GM18519 (cell line): ENCODE data around the gene WDR7.

Source experiments
- ATAC-seq: cut with Tn5 transposase; IDR thresholded peaks from one replicate; pipeline ENCODE4 v1.9.1; 2021; ENCODE audit warnings: mild to moderate bottlenecking, moderate library complexity; ENCODE audit not compliant: unreplicated experiment, low FRiP score

Gene WDR7

DNA sequence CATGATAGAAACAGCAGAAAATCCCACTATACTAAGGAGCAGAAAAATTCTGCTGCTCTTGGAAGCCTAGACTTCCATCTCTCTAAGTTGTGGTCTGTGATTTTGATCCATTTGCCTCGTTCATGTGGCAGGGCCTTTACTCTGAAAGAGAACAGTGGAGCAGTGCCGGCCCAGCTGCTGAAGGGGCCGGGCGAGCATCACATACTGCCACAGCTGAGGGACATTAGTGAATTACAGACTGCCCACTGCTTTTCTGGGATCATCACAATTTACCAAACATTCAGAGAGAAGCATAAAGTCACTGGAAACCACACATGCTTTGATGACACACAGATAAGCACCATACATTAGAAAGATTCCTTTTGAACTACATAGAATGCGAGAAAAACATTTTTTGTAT is 278.7 kb downstream of the WDR7 start:
- no peak for ATAC-seq

DNA sequence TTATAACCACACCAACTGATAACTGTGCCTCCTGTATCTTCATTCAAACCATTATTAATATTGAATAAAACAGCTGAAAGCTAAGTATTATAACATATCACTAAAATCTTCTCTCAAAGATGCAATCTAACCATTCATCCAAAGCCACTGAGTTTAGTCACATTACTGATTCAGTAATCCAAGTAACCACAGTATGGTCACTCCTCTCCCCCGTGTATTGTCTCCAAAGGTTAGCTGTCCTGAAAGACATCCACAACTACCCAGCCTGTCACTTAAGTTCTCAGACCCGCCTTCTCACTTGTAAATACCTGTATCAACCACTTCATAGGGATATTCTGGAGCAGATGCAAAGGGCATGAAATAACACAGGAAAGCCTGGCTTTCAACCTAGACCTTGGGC is 282.3 kb downstream of the WDR7 start:
- ATAC-seq, result no peak

GRCh38 chr18:56934131-56934530 is 283.0 kb downstream of the WDR7 start:
- ATAC-seq, result no peak

- ATAC-seq, result no peak
Observed at GRCh38 chr18:56934906-56935305, 283.7 kb downstream of the WDR7 start.

DNA sequence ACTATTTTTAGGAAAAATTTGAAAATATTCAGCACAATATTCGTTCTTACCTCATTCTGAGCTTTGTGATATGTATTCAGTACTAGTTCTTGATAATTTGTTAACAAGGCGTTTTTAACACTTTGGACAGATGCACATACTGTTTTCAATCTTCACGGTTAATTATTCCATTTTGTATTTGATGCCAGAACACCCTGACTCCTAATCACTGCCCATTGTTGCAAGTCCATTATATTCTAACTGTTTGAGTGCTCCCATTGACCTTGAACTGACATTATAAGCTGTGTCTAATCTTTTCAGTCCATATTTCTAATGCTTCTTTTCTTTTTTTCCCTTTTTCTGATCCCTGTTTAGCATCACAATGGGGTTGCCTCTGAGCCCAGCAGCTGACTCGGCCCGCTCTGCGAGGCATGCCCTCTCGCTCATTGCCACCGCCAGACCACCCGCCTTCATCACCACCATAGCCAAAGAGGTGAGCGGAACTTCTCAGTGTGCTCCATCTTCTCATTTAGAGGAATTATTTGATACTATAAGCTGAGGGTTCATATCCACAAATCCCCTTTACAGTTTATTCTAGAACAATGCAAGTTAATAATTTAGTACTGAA is 284.4 kb downstream of the WDR7 start:
- no peak for ATAC-seq

- ATAC-seq, result no peak
Observed at GRCh38 chr18:56936457-56936856, 285.3 kb downstream of the WDR7 start.

DNA sequence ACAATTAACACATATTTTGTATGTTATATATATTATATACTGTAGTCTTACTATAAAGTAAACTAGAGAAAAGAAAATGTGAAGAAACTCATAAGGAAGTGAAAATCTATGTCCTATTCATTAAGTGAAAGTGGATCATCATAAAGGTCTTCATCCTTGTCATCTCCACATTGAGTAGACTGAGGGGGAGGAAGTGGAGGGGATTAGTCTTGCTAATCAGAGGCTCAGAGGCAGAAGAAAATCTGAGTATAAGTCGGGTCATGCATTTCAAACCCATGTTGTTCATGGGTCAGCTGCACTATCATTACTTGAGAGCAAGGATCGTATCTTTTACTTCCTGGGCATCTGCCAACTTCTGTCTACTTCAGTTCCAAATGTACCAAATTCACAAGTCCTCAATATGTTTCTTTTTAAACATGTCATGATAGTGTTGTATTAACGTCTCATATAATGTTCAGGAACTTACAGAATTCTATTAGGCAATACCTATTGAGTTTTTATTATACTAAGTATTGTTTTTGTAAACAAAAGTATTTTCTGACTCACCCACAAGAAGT is 286.8 kb downstream of the WDR7 start:
- no peak for ATAC-seq

DNA sequence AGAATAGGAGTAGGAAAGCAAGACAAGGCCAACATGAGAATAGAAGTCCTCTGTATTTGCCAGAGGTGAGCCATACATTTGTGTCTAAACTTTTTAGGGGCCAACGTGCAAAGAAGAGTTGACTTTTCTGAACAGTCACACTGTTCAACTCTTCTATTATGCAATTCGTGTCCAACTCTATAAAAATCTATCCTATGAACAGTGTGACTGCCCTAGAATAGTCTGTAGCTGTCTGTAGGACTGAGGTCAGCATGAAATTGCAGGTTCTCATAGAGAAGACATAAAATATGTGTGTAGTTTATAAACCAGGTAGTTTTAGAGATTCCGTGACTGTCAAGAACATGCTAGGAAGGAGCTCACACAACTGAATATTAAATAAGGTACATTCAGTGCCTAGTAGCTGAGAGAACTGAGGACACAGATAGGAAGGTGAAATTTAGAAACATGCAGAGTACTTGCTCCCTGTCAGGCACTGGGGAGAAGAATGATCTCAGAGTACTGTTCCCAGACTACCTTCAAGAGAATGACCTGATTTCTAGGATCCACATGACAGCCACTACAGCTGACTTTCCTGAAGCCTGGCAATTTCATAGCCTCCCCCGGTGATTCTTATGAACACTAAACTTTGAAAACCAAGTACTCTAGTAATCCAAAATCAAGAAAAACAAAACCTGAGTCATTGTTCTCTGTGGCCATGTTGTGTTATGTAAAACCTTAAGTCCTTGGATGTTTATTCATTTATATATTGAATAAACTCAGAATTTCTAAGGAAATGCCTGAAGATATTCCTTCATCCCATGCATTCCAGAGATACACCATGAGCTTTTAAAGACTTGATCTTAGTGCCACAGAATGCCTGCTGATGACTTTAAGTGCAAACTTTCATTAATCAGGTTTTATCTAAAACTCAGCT is 294.3 kb downstream of the WDR7 start:
- no peak for ATAC-seq

GRCh38 chr18:56947236-56947635 is 296.1 kb downstream of the WDR7 start:
- no peak for ATAC-seq

DNA sequence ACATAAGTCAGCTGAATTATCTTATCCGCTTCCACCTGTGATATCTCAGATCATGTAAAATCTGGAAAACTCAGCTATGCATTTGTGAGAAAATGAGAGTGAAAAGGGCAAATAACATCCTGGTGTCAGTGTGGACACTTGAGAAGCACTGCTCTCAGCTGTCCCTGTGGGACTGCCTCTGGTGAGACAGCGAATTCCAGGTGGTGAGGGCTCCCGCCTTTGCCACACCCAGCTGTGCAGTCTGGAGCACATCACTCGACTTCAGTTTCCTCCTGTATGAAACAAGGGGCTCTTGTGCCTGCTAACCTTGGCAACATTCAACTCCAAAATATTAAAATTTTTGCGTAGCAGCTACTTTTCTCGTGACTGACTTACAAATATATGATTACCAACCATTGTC is 300.9 kb downstream of the WDR7 start:
- no peak for ATAC-seq

DNA sequence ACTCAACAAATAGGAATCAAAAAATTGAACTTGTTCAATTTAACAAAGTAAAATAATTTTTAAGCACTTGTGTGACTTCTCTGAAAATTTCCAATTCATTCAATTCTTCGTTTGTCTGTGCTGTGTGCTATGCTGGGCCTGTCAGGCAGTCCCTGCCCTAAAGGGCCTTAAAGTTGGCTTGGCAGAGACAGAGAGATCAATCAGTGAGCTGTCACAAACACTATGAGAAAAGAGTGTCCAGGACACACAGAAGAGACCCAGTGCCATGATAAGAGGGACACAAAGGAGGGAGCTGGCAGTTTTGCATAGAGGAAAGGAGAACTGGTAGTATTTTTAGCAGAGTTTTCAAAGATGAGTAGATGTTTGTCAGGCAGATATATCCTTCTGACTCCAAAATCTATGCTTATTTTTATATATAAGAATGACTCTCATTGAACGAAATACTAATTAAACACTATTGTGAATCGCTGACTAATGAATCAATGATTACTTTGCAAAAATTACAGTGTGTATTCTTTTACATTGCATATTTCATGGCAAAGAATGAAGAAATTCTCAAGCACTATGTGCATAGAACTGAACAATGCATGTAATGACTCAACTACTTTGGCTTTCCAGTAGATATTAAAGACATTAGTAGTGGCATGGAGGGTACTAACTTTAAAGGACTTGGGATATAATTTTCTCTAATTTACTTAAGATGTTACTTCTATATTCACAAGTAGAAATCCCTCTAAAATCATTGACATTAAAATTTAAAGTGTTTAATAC is 302.5 kb downstream of the WDR7 start:
- no peak for ATAC-seq

DNA sequence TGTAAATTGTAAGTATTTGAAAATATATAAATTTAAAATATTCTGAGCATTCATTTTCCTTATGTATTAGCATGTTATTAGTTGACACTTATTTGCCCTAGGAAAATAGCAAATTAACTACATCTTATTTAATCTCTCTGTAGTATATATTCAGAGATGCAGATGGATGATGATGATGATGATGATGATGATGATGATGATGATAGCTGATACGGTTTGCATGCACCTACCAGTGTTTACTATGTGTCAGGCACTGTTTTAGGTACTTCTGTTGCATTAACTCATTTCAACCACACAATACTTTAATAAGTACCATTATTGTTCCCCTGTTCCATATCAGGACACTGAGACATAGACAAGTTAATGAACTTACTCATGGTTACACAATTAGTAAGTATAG is 304.3 kb downstream of the WDR7 start:
- ATAC-seq, result no peak

- no peak for ATAC-seq
Observed at GRCh38 chr18:56959120-56959519, 308.0 kb downstream of the WDR7 start.

DNA sequence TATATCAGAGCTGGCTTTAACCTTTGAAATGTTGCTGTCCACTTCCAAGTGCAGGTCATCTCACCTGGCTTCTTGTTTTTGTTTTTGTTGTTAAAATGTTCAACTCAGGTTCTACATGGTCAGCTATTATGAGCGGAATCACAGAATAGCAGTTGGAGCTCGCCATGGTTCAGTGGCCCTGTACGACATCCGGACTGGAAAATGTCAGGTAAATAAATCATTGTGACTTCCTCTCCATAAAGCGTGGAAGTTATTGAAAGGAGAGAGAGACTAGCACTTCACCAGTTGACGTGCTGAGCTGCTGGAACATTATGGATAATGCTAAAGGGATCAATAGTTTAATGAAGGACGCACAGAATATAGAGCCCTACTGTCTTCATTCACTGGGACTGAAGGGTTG is 311.2 kb downstream of the WDR7 start:
- ATAC-seq, result no peak

- no peak for ATAC-seq
Observed at GRCh38 chr18:56967035-56967434, 315.9 kb downstream of the WDR7 start.

GRCh38 chr18:56973487-56973886 is 322.3 kb downstream of the WDR7 start:
- no peak for ATAC-seq

GRCh38 chr18:56974141-56974540 is 323.0 kb downstream of the WDR7 start:
- no peak for ATAC-seq

DNA sequence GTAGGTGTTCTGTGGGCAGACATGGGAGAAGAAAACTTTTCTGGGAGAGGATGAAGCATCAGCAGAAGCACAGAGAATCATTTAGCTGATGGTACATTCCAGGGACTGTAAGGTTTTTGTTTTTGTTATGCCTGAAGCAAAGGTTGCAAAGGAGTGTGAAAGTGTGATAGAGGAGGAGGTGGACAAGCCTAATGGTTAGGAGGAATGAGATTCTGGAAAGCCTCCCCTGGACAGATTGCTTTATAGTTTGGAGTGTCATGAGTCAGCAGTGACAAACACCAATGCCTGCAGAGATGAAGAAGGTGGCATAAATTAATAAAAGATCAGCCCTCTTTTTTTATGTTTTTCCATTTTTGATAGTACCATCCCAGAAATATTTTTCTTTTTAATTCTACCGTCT is 324.1 kb downstream of the WDR7 start:
- ATAC-seq, result no peak

- ATAC-seq, result no peak
Observed at GRCh38 chr18:56977309-56977708, 326.1 kb downstream of the WDR7 start.

DNA sequence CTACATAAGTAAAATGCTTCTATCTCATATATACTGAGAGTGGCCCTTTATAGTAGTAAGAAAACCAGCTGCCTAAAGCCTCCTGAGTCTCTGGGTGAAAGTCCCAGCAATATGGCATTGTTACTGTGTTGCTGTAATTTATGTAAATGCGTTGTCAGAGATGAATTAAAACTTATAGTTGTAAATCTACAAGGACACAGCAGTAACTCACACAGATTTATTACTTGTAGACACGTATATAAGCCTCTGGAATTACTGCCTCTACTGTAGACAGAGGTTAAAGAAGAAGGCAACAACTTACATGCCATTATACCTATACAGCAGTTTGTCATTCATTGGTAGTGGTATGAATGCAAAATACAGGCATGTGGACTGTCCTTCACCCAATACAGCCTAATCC is 326.6 kb downstream of the WDR7 start:
- ATAC-seq, result no peak

- no peak for ATAC-seq
Observed at GRCh38 chr18:56980151-56980550, 329.0 kb downstream of the WDR7 start.
